ENCODE results near the gene ARMH1.

The ARMH1 gene

DNA sequence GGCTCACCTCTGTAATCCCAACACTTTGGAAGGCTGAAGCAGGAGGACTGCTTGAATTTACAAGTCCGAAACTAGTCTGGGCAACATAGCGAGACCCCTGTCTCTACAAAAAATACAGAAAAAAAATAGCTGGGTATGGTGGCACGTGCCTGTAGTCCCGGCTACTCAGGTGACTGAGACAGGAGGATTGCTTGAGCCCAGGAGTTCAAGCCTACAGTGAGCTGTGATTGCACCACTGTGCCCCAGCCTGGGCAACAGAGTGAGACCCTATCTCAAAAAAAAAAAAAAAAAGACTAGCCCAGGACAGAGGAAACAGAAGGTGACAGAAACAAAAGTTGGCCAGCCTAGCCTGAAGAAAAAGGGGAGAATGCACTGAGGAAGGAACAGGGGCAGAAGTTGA is 21.2 kb downstream of the ARMH1 start:
- Histone ChIP-seq H3K4me2 (ENCODE audit: low read depth, low read length) (no peak overlapping the region), H3K36me3 (replicated peaks; ENCODE audit: insufficient read depth, low read length) (no peaks in the 10 kb centered on the region), H3K27me3 (replicated peaks; ENCODE audit: insufficient read depth, low read length) (no peaks in the 10 kb centered on the region), H3K79me2 (ENCODE audit: low read length) (no peaks in the 10 kb centered on the region), H3K4me3 (ENCODE audit: low read length) (no peak overlapping the region), H3K27ac (ENCODE audit: low read length) (no peak overlapping the region), H2AFZ (ENCODE audit: low read length) (no peak overlapping the region), H3K9ac (ENCODE audit: low read length) (no peak overlapping the region), H3K4me1 (ENCODE audit: low read length) (no peaks in the 10 kb centered on the region), H3K9me2 (replicated peaks; ENCODE audit: insufficient read depth, low read length) (no peaks in the 10 kb centered on the region), H3F3A (ENCODE audit: insufficient read depth, low read length) (no peaks in the 10 kb centered on the region), H3K9me3 (replicated peaks; ENCODE audit: insufficient read depth, low read length) (no peaks in the 10 kb centered on the region), H4K20me1 (ENCODE audit: insufficient read depth, low read length) (no peaks in the 10 kb centered on the region)
- DNase-seq = no peak
- TF ChIP-seq EZH2 (optimal IDR thresholded peaks at IDR 0.05; ENCODE audit: low read depth, low read length) = no peak
- TF ChIP-seq EZH2phosphoT487 (IDR thresholded peaks at IDR 0.05; ENCODE audit: low read length) = no peak
- TF ChIP-seq, protein P1, sequence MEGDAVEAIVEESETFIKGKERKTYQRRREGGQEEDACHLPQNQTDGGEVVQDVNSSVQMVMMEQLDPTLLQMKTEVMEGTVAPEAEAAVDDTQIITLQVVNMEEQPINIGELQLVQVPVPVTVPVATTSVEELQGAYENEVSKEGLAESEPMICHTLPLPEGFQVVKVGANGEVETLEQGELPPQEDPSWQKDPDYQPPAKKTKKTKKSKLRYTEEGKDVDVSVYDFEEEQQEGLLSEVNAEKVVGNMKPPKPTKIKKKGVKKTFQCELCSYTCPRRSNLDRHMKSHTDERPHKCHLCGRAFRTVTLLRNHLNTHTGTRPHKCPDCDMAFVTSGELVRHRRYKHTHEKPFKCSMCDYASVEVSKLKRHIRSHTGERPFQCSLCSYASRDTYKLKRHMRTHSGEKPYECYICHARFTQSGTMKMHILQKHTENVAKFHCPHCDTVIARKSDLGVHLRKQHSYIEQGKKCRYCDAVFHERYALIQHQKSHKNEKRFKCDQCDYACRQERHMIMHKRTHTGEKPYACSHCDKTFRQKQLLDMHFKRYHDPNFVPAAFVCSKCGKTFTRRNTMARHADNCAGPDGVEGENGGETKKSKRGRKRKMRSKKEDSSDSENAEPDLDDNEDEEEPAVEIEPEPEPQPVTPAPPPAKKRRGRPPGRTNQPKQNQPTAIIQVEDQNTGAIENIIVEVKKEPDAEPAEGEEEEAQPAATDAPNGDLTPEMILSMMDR (IDR thresholded peaks at IDR 0.05; ENCODE audit: low read length) = no peak

DNA sequence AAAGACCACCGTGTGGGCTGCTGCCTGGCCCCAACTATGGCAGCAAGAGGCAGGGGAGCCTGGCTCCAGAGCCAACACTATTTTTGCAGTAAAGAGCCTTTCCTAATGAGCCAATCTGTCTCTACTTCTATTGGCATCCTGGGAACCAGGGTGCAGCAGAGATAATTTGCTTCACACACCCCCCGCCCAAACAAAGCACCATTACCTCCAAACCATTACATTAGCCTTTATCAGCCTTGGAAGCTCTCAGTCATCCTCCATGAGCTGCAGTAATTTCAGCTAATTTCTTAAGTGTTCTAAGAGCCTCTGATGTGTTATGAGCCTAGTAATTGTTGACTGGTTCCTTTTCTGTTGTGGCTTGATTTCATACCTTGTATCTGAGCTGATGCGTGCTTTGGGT is 21.6 kb downstream of the ARMH1 start:
- Histone ChIP-seq H3K36me3 (replicated peaks; ENCODE audit: insufficient read depth, low read length) (no peaks in the 10 kb centered on the region), H3K9me2 (replicated peaks; ENCODE audit: insufficient read depth, low read length) (no peaks in the 10 kb centered on the region), H3K4me1 (ENCODE audit: low read length) (no peaks in the 10 kb centered on the region), H4K20me1 (ENCODE audit: insufficient read depth, low read length) (no peaks in the 10 kb centered on the region), H3K27ac (ENCODE audit: low read length) (no peak overlapping the region), H3K4me3 (ENCODE audit: low read length) (no peak overlapping the region), H3F3A (ENCODE audit: insufficient read depth, low read length) (no peaks in the 10 kb centered on the region), H3K9ac (ENCODE audit: low read length) (no peak overlapping the region), H3K9me3 (replicated peaks; ENCODE audit: insufficient read depth, low read length) (no peaks in the 10 kb centered on the region), H2AFZ (ENCODE audit: low read length) (no peak overlapping the region), H3K79me2 (ENCODE audit: low read length) (no peaks in the 10 kb centered on the region), H3K27me3 (replicated peaks; ENCODE audit: insufficient read depth, low read length) (no peaks in the 10 kb centered on the region), H3K4me2 (ENCODE audit: low read depth, low read length) (no peak overlapping the region)
- no peak for DNase-seq
- TF ChIP-seq, protein P1 (IDR thresholded peaks at IDR 0.05; ENCODE audit: low read length) = no peak
- TF ChIP-seq EZH2 (optimal IDR thresholded peaks at IDR 0.05; ENCODE audit: low read depth, low read length) (no peak), EZH2phosphoT487 (IDR thresholded peaks at IDR 0.05; ENCODE audit: low read length) (no peak)

DNA sequence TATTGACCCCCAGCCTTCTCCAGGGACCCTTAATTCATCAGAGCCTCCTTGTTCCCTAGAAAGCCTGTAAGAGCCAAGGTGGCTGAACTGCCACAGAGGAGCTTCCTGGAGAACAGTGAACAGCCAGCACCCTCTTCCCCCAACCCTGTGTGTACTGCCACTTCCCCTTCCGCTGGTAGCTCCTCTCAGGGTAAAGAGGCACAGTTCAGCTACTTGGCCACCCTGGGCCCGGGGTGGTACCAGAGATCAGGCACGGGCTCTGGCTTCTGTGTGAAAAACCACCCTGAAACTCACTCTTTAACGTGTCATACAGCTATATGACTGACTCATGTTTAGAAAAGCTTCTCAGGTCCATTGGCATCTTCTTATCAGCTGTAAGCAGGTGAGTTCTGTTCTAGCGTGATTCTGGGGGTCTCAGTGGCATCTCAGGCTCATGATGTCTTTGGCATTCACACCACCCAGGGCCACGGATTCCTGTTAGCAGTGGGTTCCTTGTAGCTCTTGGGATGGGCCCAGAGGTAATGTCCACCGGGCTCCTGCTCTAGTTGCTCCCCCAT is 22.4 kb downstream of the ARMH1 start:
- DNase-seq = no peak
- Histone ChIP-seq H2AFZ (ENCODE audit: low read length) (no peak overlapping the region), H3K4me3 (ENCODE audit: low read length) (no peak overlapping the region), H3K79me2 (ENCODE audit: low read length) (no peaks in the 10 kb centered on the region), H3K36me3 (replicated peaks; ENCODE audit: insufficient read depth, low read length) (no peaks in the 10 kb centered on the region), H3K9ac (ENCODE audit: low read length) (no peak overlapping the region), H3K27me3 (replicated peaks; ENCODE audit: insufficient read depth, low read length) (no peaks in the 10 kb centered on the region), H3K9me3 (replicated peaks; ENCODE audit: insufficient read depth, low read length) (no peaks in the 10 kb centered on the region), H4K20me1 (ENCODE audit: insufficient read depth, low read length) (no peaks in the 10 kb centered on the region), H3K4me1 (ENCODE audit: low read length) (no peaks in the 10 kb centered on the region), H3K4me2 (ENCODE audit: low read depth, low read length) (no peak overlapping the region), H3K27ac (ENCODE audit: low read length) (no peak overlapping the region), H3K9me2 (replicated peaks; ENCODE audit: insufficient read depth, low read length) (no peaks in the 10 kb centered on the region), H3F3A (ENCODE audit: insufficient read depth, low read length) (no peaks in the 10 kb centered on the region)
- TF ChIP-seq, protein P1 (IDR thresholded peaks at IDR 0.05; ENCODE audit: low read length) = no peak
- TF ChIP-seq EZH2 (optimal IDR thresholded peaks at IDR 0.05; ENCODE audit: low read depth, low read length) (no peak), EZH2phosphoT487 (IDR thresholded peaks at IDR 0.05; ENCODE audit: low read length) (no peak)
